ENCODE data around the gene PAQR7. TPM values are rescaled to one million over a fixed set of nuclear protein-coding genes. Genes with fewer than 3 reads are reported as not detected.

Gene PAQR7
- total RNA-seq, 4 donors from 2014 or later = 6.7 to 12.1 (median 7.8) TPM

DNA sequence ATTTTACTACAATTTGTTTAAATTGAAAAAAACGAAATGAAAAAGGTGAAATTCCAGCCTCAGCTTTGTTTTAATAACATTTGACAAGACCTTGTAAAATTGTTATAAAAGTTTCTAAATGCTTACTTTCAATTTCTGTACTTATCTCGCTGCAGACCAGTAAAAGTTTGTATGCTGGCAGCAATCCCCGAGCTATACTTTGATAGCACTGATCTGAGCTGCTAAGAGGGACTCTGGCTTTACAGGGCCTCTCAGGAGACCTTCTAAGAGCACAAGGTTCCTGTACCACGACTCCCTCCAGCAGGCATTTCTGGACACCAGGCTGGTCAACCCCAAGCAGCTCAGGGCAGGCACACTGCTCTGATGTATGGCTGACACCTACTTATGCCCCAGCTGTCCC, 17.6 kb upstream of the PAQR7 start:
- Histone ChIP-seq H3K4me3 (no peak overlapping the region), H3K36me3 (no peaks in the 10 kb centered on the region), H3K4me1 (peaks cover 0 to 24% (median 2%) of the 10 kb centered on the region in 4 donors), H3K9me3 (no peaks in the 10 kb centered on the region), H3K27ac (peak overlapping the region in 2 of 4 donors; percentile 48 to 83), H3K27me3 (no peaks in the 10 kb centered on the region)
- no peak for DNase-seq
- TF ChIP-seq, protein P1, sequence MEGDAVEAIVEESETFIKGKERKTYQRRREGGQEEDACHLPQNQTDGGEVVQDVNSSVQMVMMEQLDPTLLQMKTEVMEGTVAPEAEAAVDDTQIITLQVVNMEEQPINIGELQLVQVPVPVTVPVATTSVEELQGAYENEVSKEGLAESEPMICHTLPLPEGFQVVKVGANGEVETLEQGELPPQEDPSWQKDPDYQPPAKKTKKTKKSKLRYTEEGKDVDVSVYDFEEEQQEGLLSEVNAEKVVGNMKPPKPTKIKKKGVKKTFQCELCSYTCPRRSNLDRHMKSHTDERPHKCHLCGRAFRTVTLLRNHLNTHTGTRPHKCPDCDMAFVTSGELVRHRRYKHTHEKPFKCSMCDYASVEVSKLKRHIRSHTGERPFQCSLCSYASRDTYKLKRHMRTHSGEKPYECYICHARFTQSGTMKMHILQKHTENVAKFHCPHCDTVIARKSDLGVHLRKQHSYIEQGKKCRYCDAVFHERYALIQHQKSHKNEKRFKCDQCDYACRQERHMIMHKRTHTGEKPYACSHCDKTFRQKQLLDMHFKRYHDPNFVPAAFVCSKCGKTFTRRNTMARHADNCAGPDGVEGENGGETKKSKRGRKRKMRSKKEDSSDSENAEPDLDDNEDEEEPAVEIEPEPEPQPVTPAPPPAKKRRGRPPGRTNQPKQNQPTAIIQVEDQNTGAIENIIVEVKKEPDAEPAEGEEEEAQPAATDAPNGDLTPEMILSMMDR (IDR thresholded peaks at IDR 0.05) = no peak
- TF ChIP-seq POLR2A (IDR thresholded peaks at IDR 0.05) = no peak

DNA sequence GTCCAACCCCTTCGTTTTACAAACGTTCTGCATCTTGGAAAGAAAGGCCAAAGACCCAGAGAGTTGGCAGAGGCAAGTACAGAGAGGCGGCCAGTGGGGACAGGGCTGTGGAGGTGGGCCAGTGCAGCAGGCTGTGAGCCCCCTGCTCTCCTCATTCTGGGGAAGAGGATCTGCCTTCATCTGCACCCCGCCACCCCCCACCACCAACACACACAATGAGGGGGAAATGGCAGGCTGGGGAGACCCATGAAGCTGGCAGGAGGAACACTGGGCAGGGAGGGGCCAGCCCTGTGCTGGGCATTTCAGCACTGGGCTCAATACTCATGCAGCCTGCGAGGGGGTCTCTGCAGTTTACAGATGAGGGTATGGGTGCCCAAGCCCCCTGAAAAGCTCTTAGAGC, 16.1 kb upstream of the PAQR7 start:
- TF ChIP-seq, protein P1 (IDR thresholded peaks at IDR 0.05) = no peak
- Histone ChIP-seq H3K27ac (peak overlapping the region in 2 of 4 donors; percentile 16 to 83), H3K4me1 (peaks cover 0 to 24% (median 2%) of the 10 kb centered on the region in 4 donors), H3K27me3 (no peaks in the 10 kb centered on the region), H3K36me3 (no peaks in the 10 kb centered on the region), H3K4me3 (no peak overlapping the region), H3K9me3 (no peaks in the 10 kb centered on the region)
- DNase-seq = no peak

DNA sequence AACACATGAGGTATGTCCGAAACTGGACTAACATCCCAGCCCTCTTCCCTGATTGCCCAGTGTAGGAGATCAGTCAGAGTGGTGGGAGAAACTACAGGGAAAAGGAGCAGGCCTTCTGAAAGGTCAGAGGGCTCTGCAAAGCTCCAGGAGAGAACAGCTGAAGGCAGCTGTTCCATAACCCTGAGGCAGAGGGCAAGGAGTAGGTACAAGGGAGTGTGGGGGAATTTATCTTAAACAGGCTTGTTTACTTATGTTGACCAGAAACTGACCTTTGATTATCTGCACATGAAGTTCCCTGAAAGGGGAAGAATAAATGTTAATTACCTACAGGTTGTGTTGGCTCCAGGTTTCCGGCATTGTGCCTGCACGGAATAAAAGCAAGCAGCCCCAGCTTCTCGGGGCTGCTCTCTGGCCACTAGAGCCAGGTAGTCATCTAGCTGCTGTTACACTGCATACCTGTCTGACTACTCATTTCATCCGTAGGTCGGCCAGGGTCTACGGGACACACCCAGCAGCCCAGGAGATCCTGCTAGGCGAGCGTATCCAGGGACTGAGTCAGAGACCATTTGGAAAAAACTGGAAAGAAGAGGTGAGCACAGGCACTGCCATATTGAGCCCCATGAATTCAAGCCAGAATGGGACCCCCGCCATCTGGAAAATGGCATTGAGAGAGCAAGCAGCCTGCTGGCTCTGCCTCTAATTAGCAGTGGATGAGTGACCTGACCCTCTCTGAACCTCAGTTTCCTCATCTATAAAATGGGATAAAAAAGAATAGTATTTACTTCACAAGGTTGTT, 14.9 kb upstream of the PAQR7 start:
- Histone ChIP-seq H3K27me3 (no peaks in the 10 kb centered on the region), H3K4me1 (peaks cover 0 to 24% (median 2%) of the 10 kb centered on the region in 4 donors), H3K9me3 (no peaks in the 10 kb centered on the region), H3K4me3 (no peak overlapping the region), H3K36me3 (no peaks in the 10 kb centered on the region), H3K27ac (peak overlapping the region in 3 of 4 donors; percentile 41 to 94 (median 83))
- peak; percentile 35 to 63 for TF ChIP-seq POLR2A (IDR thresholded peaks at IDR 0.05)
- TF ChIP-seq, protein P1 (IDR thresholded peaks at IDR 0.05) = peak in 2 of 6 experiments; percentile 18 to 20
- DNase-seq = peak in 2 of 3 donors; percentile 81 to 87

DNA sequence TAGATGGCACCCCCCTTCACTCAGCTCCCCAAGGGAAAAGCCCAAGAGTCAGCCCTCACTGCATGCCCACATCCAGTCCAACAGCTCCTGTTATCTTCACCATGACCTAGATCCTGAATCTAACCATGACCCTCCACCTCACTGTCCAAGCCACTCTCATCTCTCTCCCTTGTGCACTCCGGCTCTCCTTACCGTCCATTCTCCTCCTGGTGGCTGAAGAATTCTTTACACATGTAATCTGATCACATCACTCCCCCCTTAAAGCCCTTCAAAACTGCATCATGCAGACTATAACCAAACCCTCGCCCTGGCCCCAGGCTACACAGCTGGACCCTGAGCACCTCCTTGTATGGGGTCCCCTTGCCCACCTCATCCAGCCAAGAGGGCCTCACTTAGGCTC, 14.0 kb upstream of the PAQR7 start:
- DNase-seq = no peak
- Histone ChIP-seq H3K4me3 (no peak overlapping the region), H3K27ac (peak overlapping the region in 3 of 4 donors; percentile 41 to 94 (median 83)), H3K9me3 (no peaks in the 10 kb centered on the region), H3K36me3 (no peaks in the 10 kb centered on the region), H3K27me3 (no peaks in the 10 kb centered on the region), H3K4me1 (peaks cover 0 to 24% (median 2%) of the 10 kb centered on the region in 4 donors)
- no peak for TF ChIP-seq POLR2A (IDR thresholded peaks at IDR 0.05)
- TF ChIP-seq, protein P1 (IDR thresholded peaks at IDR 0.05) = peak in 3 of 6 experiments; percentile 24 to 26 (median 25)

DNA sequence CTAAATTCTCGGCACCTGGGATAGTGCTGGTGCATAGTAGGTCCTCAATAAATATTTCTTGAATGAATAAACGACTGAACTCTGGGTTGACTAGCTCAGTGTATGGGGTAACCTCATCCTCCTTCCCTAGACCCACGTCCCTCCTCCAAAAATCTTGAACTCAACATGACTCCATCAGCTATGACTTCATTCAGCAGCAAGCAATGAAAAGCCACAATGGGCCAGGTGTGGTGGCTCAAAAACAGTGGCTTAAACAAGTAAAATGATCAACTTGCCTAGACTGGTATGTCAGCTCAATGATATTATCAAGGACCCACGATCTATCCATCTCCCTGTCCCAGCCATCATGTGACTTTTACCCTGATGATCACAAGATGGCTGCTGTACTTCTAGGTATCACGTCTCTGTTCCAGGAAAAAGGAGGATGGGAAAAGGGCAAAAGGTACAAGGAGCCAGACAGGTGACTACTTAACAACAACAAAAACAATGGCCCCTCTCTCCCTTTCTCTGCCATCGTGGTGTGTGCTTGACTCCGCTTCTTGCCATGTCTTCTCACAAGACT, 13.0 kb upstream of the PAQR7 start:
- no peaks in the 10 kb centered on the region for H3K36me3 ChIP-seq
- H3K4me1 ChIP-seq = peaks cover 0 to 24% (median 2%) of the 10 kb centered on the region in 4 donors
- H3K27ac ChIP-seq = peak overlapping the region in 1 of 4 donors; percentile 21
- no peak for DNase-seq
- H3K27me3 ChIP-seq = no peaks in the 10 kb centered on the region
- TF ChIP-seq, protein P1 (IDR thresholded peaks at IDR 0.05) = no peak
- TF ChIP-seq POLR2A (IDR thresholded peaks at IDR 0.05) = no peak
- no peaks in the 10 kb centered on the region for H3K9me3 ChIP-seq
- H3K4me3 ChIP-seq = no peak overlapping the region
